GM19023 (cell line): ENCODE data around the gene SEMG2.

ENCODE experiments used
- ATAC-seq: cut with Tn5 transposase; IDR thresholded peaks from one replicate; pipeline ENCODE4 v1.9.1; 2021; ENCODE audit warnings: mild to moderate bottlenecking, moderate library complexity; ENCODE audit not compliant: unreplicated experiment

SEMG2 gene

GRCh38 chr20:45226287-45226686 lies 5.1 kb downstream of the SEMG2 start:
- no peak for ATAC-seq

DNA sequence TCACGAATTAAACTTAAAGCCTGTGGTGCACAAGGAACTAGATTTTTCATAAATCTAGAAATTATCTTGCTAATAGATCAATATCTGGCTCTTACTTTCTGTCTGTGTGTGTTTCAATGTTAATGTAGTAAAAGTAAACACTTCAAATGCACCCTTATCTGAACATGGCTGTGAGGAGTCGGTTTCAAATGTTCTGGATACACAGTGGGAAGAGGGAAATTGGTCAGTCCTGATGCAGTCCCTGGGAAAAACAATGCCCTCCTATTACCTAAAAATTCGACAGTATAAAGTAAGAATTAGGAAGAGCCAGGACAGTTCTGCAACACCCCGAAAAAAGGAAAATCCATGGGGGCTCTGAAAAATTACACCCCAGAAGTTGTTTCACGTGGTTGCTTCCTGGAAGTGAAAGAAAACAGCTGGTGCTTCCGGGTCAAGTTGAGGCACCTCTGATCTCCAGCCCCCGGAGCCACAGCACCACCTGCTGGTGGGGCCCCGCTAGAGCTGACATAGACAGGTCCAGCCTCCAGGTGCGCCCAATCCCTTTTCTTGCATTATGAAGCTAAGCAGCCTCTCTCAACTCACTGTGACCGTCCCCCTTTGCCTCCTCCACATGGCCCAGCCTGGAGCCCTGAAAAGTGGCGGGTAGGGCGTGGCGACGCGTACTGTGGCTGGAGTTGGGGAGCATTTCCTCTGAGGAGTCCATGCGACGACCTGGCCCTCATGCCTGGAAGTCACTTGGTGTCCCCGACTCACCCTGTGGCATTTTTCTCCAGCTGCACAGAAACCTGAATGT lies 8.3 kb downstream of the SEMG2 start:
- no peak for ATAC-seq

DNA sequence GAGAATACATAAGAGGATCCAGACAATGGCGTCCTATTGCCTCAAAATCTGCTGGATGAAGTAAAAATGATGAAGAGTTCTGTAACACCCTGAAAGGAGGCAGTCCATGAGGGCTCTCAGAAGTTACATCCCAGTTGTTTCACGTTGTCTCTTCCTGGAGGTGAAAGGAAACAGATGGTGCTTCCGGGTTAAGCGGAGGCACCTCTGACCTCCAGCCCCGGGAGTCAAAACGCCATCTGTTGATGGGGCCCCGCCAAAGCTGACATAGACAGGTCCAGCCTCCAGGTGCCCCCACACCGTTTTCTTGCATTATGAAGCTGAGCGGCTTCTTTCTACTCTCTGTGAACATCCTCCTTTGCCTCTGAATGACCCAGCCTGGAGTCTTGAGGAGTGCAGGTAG lies 9.5 kb downstream of the SEMG2 start:
- no peak for ATAC-seq

DNA sequence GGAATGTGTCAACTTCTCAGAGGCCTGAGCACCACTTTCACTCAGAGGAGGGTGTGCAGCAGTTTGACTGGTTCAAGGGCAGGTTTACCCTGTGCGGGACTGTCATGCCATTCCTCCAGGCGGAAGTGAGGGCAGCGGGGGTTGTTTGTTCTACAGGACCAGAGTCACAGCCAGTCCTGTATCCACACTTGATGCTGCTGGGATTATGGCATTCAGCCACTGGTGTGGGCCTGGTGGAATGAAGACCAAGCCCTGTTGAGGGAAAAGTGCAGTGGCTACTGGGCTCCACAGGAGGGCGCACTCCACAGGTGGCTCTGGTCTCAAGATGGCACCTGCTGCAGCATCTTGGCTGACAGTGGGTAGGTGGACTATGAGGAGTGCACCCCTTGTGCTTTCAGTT lies 14.8 kb downstream of the SEMG2 start:
- ATAC-seq: no peak

DNA sequence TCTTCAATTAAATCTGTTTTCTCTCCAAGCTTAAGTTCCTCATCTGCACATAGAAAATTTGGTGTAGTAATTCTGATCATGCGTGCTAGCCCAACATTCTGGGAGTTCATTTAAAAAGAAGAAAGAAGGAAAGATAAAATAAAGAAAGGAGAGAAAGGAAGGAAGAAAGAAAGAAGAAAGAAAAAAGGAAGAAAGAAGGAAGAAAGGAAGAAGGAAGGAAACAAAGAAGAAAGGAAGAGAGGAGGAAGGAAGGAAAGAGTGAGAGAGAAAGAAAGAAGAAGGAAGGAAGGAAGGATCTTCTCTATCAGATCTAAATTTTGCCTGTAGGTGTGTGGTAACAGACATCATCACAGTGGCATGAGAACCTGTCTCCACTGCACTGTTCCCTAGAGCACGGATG lies 17.0 kb downstream of the SEMG2 start:
- ATAC-seq: no peak

- no peak for ATAC-seq
These were observed 24.9 kb downstream of the SEMG2 start for GRCh38 chr20:45246109-45246508.

DNA sequence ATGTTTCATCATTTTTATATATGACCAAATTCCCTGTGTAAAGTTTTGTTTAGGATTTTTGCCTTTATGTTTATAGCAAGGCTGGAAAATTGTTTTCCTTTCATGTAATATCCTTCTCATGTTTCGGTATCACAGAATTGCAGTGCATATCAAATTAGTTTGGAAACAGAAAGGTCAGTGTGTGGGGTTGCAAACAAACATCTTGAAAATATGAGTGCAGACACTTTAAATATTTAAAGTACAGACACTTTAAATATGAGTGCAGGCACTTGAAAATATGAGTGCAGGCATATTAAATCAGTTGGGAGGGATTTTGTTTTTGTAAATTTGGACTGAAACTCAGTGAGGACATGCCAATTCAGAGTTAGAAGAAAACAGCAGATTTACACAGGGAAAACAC lies 26.7 kb downstream of the SEMG2 start:
- no peak for ATAC-seq

- no peak for ATAC-seq
These were observed 27.4 kb downstream of the SEMG2 start for GRCh38 chr20:45248609-45249008.

DNA sequence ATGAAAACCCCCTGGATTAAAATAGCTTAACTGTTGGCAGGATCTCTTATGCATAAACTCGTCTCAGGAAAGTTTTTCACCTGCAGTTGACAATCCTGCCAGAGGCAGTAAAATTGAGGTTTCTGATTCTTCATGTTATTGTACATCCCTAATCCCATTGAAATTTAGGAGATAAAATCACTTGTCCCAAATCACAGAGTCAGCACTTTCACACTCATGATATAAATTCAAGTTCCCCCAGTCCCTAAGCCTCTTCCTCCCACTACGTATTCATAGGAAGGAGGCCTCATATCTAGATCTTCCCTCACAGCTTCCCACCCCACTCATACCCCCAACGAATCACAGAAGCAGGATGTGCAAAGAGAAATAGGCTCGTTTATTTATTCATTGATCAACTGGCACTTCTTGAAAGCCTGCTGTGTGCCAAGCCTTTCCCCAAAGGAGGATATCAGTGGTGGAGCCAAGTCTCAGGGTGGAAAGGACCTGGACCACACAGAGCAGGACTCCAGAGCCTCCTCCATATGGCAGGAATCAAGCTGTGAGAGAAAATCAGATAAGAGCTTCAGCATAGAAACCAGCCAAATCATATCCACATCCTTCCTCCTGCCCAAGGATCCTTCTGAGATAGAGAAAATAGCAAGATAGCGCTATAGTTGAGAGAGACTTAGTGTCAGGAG lies 30.8 kb downstream of the SEMG2 start:
- no peak for ATAC-seq

- no peak for ATAC-seq
These were observed 32.1 kb downstream of the SEMG2 start for GRCh38 chr20:45253261-45253660.

- ATAC-seq: no peak
These were observed 33.5 kb downstream of the SEMG2 start, which contains the start of gene SLPI for GRCh38 chr20:45254383-45255262. SLPI (minus strand) TSS chr20:45254564; CDS start chr20:45254543, 21 bp downstream.

GRCh38 chr20:45257161-45257560 lies 36.0 kb downstream of the SEMG2 start:
- ATAC-seq: no peak

- no peak for ATAC-seq
These were observed 36.5 kb downstream of the SEMG2 start for GRCh38 chr20:45257711-45258110.

DNA sequence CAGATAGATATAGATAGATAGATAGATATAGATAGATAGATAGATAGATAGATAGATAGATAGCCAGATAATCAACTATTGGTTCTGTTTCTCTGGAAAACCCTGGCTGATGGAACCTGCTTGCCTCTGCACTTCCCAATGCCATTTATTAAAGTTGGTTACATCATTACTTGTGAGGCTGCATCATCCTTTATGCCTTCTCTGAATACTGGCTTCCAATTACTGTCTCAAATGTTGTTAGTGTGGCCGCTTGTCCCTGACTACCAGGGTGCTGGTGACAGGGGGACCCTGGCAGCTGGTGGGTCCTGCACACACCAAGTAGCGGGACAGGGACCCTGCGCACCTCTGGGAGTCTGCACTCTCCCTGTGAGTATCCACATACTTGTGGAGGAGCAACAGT lies 37.1 kb downstream of the SEMG2 start:
- no peak for ATAC-seq

GRCh38 chr20:45258664-45259063 lies 37.5 kb downstream of the SEMG2 start:
- no peak for ATAC-seq

GRCh38 chr20:45263556-45264266 lies 42.5 kb downstream of the SEMG2 start:
- no peak for ATAC-seq

GRCh38 chr20:45266977-45267376 lies 45.8 kb downstream of the SEMG2 start:
- no peak for ATAC-seq

DNA sequence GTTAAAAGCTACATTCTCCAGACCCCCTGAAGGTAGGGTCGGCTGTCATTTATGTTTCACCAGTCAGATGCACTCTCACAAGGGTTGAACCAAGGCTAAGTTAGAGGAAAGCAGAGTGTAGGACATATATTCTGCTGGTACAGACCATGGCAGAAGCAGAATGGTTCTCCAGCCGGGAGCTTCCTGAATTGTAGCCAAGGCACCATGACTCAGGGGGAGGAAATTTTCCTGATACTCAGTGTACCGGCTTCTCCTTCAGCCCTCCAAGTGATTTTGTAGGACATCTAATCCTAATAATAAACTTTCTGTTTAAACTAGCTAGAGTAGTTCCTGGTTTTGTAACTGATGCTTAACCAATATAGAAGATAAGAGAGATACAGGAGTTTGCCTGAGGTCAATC lies 47.4 kb downstream of the SEMG2 start:
- no peak for ATAC-seq

- ATAC-seq: no peak
These were observed 47.9 kb downstream of the SEMG2 start for GRCh38 chr20:45269056-45269455.

GRCh38 chr20:45269754-45270270 lies 48.6 kb downstream of the SEMG2 start:
- ATAC-seq: no peak
